Stimulated activated naive CD8-positive, alpha-beta T cell treated with anti-CD3 and anti-CD28 coated beads, Interleukin-15, Interleukin-2, amounts not matched to agents 100 ng/mL and 50 ng/mL, for 24 hours (primary cell): ENCODE data around the gene ZNF700.

Experiments used
- H3K27ac Mint-ChIP-seq: one replicate; pipeline ENCODE4 v1.8.0; 2021; ENCODE audit warnings: mild to moderate bottlenecking, mixed read lengths
- H3K27me3 Mint-ChIP-seq: one replicate; pipeline ENCODE4 v1.8.0; 2021; ENCODE audit warnings: mixed read lengths
- H3K36me3 Mint-ChIP-seq: one replicate; pipeline ENCODE4 v1.8.0; 2021; ENCODE audit warnings: low read depth, mixed read lengths
- H3K4me1 Mint-ChIP-seq: one replicate; pipeline ENCODE4 v1.8.0; 2021; ENCODE audit warnings: low read depth, mixed read lengths
- H3K4me3 Mint-ChIP-seq: one replicate; pipeline ENCODE4 v1.8.0; 2021; ENCODE audit warnings: mild to moderate bottlenecking, mixed read lengths
- H3K9me3 Mint-ChIP-seq: one replicate; pipeline ENCODE4 v1.8.0; 2021; ENCODE audit warnings: mixed read lengths

The ZNF700 gene

DNA sequence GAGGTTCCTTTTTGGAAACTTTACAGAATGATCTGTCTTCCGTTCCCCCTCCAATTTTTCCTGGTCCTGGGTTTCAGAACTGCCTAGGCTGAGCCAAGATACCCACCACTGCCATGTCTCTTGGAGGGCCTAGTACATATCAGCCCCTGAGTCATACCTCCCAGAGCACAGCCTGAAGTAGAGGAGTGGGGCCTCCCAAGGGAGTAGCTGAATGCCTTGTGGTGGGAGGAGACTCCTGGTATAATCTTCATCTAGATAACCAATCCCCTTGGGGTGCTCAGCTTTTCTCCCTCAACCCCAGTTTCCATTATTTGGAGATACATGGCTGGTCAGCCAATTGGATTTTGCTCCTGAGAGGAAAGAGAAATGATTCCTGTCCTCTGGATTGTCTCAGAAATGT, 70.3 kb downstream of the ZNF700 start:
- Mint-ChIP-seq H3K4me3 (no peak overlapping the region), H3K27ac (no peak overlapping the region), H3K9me3 (peaks cover 4% of the 10 kb centered on the region), H3K36me3 (peaks cover 39% of the 10 kb centered on the region), H3K27me3 (no peaks in the 10 kb centered on the region), H3K4me1 (peaks cover 57% of the 10 kb centered on the region)
